GM19351 (cell line): ENCODE data around the gene FCHSD2.
"Not testable (repeated sequence)": the region's sequence is repeated elsewhere in the genome, so short reads cannot be mapped to it uniquely, and the experiment has no call there.

Source experiments
- ATAC-seq: cut with Tn5 transposase; IDR thresholded peaks from one replicate; pipeline ENCODE4 v1.9.1; 2021; ENCODE audit warnings: mild to moderate bottlenecking, moderate library complexity; ENCODE audit not compliant: unreplicated experiment

Gene FCHSD2

DNA sequence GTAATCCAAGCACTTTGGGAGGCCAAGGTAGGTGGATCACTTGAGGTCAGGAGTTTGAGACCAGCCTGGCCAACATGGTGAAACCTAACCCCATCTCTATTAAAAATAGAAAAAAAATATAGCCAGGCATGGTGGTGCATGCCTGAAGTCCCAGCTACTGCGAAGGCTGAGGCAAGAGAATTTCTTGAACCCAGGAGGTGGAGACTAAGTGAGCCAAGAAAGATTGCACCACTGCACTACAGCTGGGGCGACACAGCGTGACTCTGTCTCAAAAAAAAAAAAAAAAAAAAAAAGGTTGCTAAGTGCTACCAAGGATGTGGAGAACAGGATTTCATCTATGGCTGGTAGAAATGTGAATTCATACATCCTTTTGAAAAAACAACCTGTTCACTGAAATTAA, 291.3 kb downstream of the FCHSD2 start:
- ATAC-seq, result no peak

- no peak for ATAC-seq
Measured at GRCh38 chr11:72848846-72849466, 293.2 kb downstream of the FCHSD2 start.

GRCh38 chr11:72844356-72844755, 297.8 kb downstream of the FCHSD2 start:
- ATAC-seq, result no peak

GRCh38 chr11:72842653-72843330, 299.3 kb downstream of the FCHSD2 start:
- no peak for ATAC-seq

GRCh38 chr11:72842126-72842525, 300.0 kb downstream of the FCHSD2 start:
- no peak for ATAC-seq

GRCh38 chr11:72841397-72841796, 300.7 kb downstream of the FCHSD2 start:
- ATAC-seq, result no peak

DNA sequence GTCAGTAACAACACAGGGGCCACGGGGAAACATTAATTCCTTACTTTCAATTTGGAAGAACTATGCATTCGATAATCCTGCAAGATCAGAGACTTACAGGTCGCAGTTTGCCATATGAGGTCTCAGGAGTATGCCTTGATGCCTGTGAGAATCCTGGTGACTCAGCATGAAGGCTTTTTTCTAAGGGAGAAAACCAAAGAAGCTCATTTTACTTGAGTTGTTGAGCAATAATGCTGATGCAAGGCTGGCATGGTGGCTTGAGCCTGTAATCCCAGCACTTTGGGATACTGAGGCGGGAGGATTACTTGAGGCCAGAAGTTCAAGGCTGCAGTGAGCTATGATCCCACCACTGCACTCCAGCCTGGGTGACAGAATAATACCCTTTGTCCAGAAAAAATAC, 301.3 kb downstream of the FCHSD2 start:
- ATAC-seq, result no peak

GRCh38 chr11:72838691-72839305, 303.3 kb downstream of the FCHSD2 start:
- no peak for ATAC-seq

DNA sequence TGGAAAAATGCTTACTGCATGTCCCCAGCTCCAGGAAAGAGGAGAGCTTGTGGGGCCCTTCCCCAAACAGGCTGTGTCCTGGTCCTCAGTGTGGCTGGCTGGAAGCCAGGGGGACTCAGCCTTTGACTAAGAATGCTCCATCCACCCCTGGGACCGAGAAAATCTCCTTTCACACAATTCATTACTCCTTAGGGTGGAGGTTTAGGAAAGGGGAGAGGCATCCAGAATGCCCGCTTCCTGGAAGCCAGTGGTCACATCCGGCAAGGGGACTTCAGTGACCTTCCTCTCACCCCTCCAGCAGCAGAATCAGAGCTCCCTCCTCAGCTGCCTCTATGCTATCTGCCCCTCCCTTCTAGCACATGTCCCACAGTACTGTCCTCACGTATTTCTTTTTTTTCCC, 306.0 kb downstream of the FCHSD2 start:
- ATAC-seq, result no peak

DNA sequence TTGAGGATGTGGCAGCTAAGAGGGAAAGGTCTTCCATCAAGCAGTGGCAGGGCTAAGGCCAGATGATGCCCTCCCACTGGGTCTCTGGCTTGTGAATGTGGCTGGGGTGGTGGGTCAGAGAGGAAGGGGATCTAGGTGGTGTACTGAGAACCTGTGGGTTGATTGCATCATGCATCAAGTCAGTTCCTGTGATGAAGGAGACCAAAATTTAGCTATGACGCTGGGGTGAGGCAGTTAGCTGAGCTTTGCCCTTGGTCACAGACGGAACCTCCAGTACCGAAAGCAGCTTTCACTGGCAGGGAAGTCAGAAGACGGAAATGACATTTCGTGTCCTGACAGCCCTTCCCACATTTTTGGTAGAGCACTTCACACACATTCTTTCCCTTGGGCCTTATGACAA, 307.2 kb downstream of the FCHSD2 start:
- ATAC-seq, result no peak

DNA sequence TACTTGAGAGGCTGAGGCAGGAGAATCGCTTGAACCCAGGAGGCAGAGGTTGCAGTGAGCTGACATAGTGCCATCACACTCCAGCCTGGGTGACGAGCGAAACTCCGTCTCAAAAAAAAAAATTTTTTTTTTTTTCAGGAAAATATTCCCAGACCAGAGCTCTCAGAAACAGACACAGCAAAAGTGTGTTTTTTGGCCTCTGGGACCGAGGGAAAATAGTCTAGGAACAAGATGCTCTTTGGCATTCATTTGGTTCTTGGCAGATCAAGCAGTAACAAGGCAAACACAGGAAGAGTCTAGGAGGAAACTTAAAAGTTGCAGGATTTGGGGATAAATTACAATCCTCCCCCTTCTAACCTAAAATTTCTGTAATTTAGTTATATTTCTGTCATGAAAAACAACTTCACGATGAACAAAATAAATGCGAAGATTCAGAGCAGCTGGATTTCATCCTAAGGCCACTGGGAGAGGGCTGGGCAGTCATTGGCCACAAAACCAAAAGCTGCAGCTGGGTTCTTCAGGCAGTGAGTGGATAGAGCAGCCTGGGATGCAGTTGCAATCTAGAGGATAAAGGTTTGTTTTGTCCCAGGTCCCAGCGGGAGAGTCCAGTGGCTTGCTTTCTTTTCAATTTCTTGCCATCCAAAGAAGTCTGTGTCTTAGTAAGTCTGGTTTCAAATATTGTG, 308.2 kb downstream of the FCHSD2 start:
- ATAC-seq, result no peak

- ATAC-seq, result no peak
Measured at GRCh38 chr11:72833083-72833733, 308.9 kb downstream of the FCHSD2 start.

DNA sequence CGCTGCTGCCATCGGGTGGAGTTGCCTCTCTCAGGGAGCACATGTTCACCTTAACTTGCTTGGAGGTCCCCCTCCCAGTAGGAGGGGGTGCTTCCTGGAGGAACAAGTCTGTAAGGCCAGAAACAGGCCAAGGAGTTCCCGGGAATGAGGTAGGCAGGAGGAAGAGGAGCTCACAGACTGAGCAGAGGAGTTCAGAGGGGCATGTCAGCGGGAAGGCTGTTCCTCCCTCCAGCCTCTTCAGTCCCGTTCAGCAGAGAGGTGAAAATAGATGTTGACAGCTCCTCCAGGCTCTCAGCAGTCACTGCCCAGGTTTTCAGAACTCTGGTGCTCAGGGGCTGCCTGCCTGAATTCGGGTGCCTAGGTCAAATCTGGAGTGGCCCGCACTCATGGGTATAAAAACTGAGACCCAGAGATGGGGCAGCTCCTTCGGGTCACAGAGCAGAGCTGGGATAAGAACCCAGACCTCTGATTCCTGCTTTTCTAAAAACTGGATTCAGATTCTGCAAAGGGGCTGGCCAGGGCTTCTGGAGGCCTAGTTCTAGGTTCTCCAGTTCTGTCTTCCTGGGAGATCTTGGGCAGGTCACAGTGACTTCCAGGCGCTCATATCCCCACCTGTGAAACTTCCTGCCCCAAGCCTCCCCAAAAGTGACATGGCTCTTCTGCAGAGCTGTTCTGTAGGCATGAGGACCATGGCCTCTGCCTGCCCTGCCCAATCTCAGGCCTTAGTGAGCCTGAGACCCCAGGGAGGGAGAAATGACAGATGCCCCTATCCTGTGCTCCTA, 309.6 kb downstream of the FCHSD2 start:
- no peak for ATAC-seq

DNA sequence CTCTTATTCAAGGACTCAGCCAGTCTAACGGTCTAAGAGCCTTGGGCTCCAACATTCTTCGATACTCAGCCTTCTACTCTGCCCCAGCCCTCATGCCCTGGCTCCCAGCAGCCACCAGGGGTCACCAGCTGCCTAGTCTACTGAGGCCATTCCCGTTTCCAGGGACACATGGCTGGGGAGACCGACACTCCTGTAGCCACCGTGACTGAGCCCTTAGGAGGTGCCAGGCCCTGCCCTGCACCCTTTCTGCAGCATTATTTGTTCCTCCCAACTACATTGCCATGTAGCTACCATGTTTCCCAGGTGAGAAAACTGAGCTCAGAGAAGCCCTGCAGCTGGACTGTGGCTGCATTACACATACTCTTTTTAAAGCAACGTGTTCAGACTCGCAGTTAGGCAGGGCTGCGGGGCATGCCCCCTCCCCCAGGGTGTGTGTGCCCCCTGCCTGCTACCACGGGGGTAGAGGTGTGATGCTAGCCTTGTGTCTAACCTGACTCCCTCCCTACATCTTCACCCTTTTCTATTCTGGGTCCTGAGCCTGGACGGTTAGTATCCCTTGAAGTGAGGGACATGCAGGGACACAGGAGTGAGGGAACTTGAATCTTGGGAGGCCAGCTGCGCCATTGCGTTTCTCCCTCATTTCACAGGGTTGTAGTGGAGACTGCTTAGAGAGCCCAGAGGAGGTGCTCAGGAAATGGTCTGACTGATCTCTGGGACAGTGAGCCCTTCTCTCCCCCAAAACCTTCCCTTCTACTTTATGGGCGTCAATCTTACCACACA, 310.4 kb downstream of the FCHSD2 start:
- ATAC-seq, result no peak

GRCh38 chr11:72829884-72830533, 312.1 kb downstream of the FCHSD2 start:
- ATAC-seq, result no peak

DNA sequence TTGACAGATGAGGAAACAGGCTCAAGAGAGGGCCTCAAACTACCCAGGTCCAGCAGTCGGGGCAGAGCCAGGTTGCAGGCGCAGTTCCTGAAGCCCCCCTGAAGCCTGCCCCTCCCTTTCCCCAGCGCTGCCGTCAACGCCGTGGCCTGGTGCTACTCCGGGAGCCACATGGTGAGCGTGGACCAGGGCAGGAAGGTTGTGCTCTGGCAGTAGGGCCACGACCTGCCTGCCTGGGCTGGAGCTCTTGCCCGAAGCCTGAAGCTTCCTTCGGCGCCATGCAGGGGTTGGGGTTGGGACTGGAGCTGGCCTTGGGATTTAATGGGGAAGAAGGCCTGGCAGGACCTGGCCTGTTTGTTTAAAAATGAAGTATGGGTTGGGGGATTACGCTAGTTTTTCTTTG, 312.9 kb downstream of the FCHSD2 start:
- no peak for ATAC-seq

DNA sequence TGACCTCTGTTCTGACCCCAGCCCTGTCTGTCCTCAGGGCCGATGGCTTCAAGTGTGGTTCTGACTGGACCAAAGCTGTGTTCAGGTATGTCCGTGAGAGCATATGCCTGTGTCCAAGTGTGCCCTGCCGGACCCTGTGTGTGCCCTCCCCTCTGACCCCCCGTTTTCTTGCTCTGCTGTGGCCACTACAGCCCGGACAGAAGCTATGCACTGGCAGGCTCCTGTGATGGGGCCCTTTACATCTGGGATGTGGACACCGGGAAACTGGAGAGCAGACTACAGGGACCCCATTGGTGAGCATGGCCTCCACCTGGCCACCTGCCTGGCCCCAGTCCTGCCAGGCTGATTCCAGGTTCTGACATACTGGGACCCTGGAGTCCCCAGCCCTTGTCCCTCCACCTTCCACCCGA, 313.4 kb downstream of the FCHSD2 start:
- ATAC-seq, result no peak

DNA sequence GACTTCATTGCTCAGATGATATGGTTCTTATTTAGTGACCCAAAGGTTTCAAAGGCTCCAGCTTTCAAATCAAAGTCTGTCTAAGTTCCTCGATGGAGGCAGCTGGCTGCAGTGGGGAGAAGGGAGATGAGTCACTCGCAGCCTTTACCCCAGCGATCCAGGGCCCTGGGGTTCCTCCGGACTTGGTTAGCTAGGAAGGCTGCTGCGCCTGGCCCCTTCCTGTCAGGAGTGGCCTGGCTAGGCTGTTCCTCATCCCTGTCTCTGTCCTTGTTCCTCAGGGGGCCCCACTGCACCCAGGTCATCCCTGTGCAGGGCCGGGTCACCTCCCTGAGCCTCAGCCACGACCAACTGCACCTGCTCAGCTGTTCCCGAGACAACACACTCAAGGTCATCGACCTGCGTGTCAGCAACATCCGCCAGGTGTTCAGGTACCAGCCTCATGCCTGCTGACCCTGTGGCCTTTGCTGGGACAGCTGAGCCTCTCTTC, 314.0 kb downstream of the FCHSD2 start:
- no peak for ATAC-seq

DNA sequence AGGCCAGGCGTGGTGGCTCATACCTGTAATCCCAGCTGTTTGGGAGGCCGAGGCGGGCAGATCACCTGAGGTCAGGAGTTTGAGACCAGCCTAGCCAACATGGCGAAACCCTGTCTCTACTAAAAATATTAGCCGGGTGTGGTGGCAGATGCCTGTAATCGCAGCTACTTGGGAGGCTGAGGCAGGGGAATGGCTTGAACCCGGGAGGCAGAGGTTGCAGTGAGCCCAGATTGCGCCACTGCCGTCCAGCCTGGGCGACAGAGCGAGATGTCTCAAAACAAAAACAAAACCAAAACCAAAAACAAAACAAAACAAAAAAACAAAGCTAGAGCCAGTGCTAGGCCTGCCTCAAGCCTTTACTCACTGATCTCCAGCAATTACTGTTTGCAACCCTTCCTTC, 314.5 kb downstream of the FCHSD2 start:
- ATAC-seq, result not testable (repeated sequence)
